ENCODE data around the gene NR6A1.

Gene NR6A1

DNA sequence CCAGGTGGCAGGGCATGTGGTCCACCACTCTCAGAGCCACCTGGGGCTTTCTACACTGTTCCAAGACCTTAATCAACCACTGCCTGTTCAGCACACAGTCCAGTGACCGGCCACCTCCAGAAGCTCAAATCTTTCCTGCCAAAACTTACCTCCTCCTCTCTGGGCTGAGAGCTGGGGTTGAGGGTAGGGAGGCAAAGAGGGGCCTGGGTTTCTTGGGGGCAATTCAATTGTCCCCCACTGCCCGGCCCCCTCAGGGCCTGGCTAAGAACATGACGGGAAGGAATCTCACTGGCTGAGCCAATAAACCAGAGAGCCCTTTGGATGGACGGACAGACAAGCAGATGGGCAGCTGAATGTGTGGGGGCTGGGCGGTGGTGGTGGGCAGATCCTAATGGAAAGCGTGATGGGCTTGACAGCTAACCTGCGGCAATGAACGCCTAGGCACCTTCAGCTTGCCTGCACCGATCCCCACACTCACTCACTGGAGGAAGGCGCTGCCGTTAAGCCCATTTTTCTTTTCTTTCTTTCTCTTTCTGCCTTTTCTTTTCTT, 269.3 kb downstream of the NR6A1 start:
- FAIRE-seq (no peak), DNase-seq (ENCODE audit: insufficient read length, low spot score) (no peak)
- TF ChIP-seq CTCF (IDR thresholded peaks at IDR 0.05; ENCODE audit: insufficient read depth, missing control alignments): no peak

DNA sequence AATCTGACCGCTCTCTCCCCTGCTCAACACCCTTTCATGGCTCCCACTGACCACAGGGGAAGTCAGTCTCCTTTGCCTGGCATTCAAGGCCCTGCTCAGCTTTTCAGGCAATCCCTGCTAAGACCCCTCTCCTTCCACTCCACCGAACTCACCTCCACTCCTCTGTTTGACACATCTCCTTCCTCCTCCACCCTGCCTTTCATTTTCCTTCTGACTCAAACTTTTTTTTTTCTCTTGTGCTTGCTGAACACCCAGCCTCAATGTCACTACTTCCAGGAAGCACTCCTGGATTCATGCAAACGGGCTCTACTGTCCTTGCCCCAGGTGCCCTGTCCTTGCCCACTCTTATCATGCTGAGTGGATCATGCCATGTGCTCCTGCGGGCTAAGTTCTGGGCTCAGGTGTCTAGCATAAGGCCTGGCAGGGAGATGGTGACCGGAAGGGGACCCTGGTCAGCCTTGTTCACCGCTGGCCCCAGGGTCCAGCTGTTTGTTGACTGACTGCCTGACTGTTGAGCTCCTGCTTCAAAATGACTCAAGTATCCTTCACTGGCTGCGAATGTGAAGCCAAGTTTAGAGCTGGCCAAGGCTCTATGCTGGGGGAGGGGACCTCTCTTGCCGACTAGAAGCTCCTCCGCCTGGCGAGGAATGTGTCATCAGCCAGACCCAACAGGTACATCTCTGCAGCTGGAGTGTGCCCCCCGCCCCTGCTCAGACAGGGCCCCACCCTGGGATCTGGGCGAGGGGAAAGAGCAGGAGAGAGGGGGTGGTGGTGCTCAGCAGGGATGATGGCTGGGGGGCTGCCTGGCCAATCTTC, 270.1 kb downstream of the NR6A1 start:
- FAIRE-seq: no peak
- TF ChIP-seq CTCF (IDR thresholded peaks at IDR 0.05; ENCODE audit: insufficient read depth, missing control alignments): no peak
- DNase-seq (ENCODE audit: insufficient read length, low spot score): no peak

- FAIRE-seq: no peak
- no peak for TF ChIP-seq CTCF (IDR thresholded peaks at IDR 0.05; ENCODE audit: insufficient read depth, missing control alignments)
These were observed 270.9 kb downstream of the NR6A1 start for GRCh38 chr9:124500028-124500795.

GRCh38 chr9:124499216-124499615, 271.9 kb downstream of the NR6A1 start:
- DNase-seq (ENCODE audit: insufficient read length, low spot score) (no peak), FAIRE-seq (no peak)
- TF ChIP-seq CTCF (IDR thresholded peaks at IDR 0.05; ENCODE audit: insufficient read depth, missing control alignments): no peak

More at GRCh38 chr9:124500028-124500795, 270.9 kb downstream of the NR6A1 start:
- no peak for DNase-seq (ENCODE audit: insufficient read length, low spot score)

- no peak for TF ChIP-seq CTCF (IDR thresholded peaks at IDR 0.05; ENCODE audit: insufficient read depth, missing control alignments)
- no peak for FAIRE-seq
- no peak for DNase-seq (ENCODE audit: insufficient read length, low spot score)
These were observed 272.5 kb downstream of the NR6A1 start for GRCh38 chr9:124498499-124499146.

DNA sequence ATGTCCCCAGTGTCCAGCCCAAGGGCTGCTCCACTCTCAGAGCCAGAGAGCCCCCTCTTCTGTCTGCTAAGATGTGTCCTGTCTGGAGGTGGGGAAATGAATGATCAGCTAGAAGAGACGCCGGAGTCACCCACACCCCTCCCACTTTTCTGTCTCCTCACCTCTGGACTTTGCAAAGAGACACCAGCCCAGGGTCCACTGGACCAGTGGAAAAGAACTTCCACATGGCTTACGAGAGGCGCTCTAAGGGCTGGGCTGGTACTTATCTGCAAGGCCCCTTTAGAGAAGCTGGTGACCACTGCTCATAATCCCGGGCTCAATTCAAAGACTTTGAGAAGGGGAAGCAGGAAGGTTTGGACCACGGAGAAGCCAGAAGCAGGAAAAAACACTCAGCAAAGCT, 273.1 kb downstream of the NR6A1 start:
- DNase-seq (ENCODE audit: insufficient read length, low spot score) (no peak), FAIRE-seq (no peak)
- TF ChIP-seq CTCF (IDR thresholded peaks at IDR 0.05; ENCODE audit: insufficient read depth, missing control alignments): no peak
